WERI-Rb-1 (cell line): Measurements from ENCODE around the gene YKT6.

ENCODE experiments used
- DNase-seq: peaks from one replicate; pipeline ENCODE4 v3.0.0-alpha.2; 2020
- H3K27ac ChIP-seq: fragments of 250-450 bp; sonication (Bioruptor Pico); 2 replicates; pipeline ENCODE4 v1.5.1; 2020; ENCODE audit warnings: mild to moderate bottlenecking, moderate library complexity
- H3K27me3 ChIP-seq: fragments of 250-450 bp; sonication (Bioruptor Pico); 2 replicates; pipeline ENCODE4 v1.5.1; 2021; ENCODE audit warnings: mild to moderate bottlenecking, low read depth, moderate library complexity; ENCODE audit not compliant: insufficient read depth, severe bottlenecking
- H3K36me3 ChIP-seq: fragments of 250-450 bp; sonication (Bioruptor Pico); 2 replicates; pipeline ENCODE4 v1.5.1; 2020; ENCODE audit warnings: mild to moderate bottlenecking, moderate library complexity
- H3K4me3 ChIP-seq: 2 replicates; pipeline ENCODE4 v1.5.1; 2011; ENCODE audit warnings: low read depth, mild to moderate bottlenecking, control low read depth, low read length
- H3K9me3 ChIP-seq: fragments of 250-450 bp; sonication (Bioruptor Pico); 2 replicates; pipeline ENCODE4 v1.5.1; 2021; ENCODE audit warnings: mild to moderate bottlenecking, moderate library complexity; ENCODE audit not compliant: severe bottlenecking
- CTCF ChIP-seq: IDR thresholded peaks from 2 replicates; pipeline ENCODE4 v1.5.1; 2011; ENCODE audit warnings: low read depth, mild to moderate bottlenecking, control low read depth, inconsistent platforms, low read length

YKT6 gene

GRCh38 chr7:44200699-44201461 lies at the start of gene YKT6:
Gene YKT6, plus strand, starts transcription at chr7:44200978. Its CDS starts 158 bp downstream, at chr7:44201136.
- TF ChIP-seq CTCF: peak; percentile 34; the same call in 1 of the 2 replicates
- Histone ChIP-seq H3K4me3 (peak within 1 kb of the TSS; percentile 71), H3K36me3 (peaks cover 23% of the 10 kb centered on the region), H3K27me3 (no peaks in the 10 kb centered on the region), H3K9me3 (no peaks in the 10 kb centered on the region), H3K27ac (peak within 1 kb of the TSS; percentile 76)
- DNase-seq: peak; percentile 96

- no peaks in the 10 kb centered on the region for H3K9me3 ChIP-seq
- no peaks in the 10 kb centered on the region for H3K27me3 ChIP-seq
- no peak for TF ChIP-seq CTCF
- no peak overlapping the region for H3K4me3 ChIP-seq
- H3K27ac ChIP-seq: no peak overlapping the region
- DNase-seq: no peak
- H3K36me3 ChIP-seq: no peaks in the 10 kb centered on the region
These were observed 48.8 kb upstream of the YKT6 start for GRCh38 chr7:44151956-44152355.

GRCh38 chr7:44152971-44153947 lies 47.5 kb upstream of the YKT6 start:
- TF ChIP-seq CTCF: peak; percentile 36; the same call in 1 of the 2 replicates
- H3K27ac ChIP-seq: no peak overlapping the region
- no peaks in the 10 kb centered on the region for H3K36me3 ChIP-seq
- H3K9me3 ChIP-seq: no peaks in the 10 kb centered on the region
- DNase-seq: no peak
- no peaks in the 10 kb centered on the region for H3K27me3 ChIP-seq
- no peak overlapping the region for H3K4me3 ChIP-seq

GRCh38 chr7:44153948-44154335 lies 46.8 kb upstream of the YKT6 start:
- no peak overlapping the region for H3K27ac ChIP-seq
- no peaks in the 10 kb centered on the region for H3K9me3 ChIP-seq
- H3K27me3 ChIP-seq: no peaks in the 10 kb centered on the region
- TF ChIP-seq CTCF: no peak
- no peaks in the 10 kb centered on the region for H3K36me3 ChIP-seq
- H3K4me3 ChIP-seq: no peak overlapping the region
- DNase-seq: no peak

- no peaks in the 10 kb centered on the region for H3K27me3 ChIP-seq
- TF ChIP-seq CTCF: no peak
These were observed 46.1 kb upstream of the YKT6 start for GRCh38 chr7:44154703-44155102.

More at GRCh38 chr7:44154703-44155102, 46.1 kb upstream of the YKT6 start:
- no peaks in the 10 kb centered on the region for H3K36me3 ChIP-seq
- no peaks in the 10 kb centered on the region for H3K9me3 ChIP-seq
- no peak overlapping the region for H3K4me3 ChIP-seq
- no peak overlapping the region for H3K27ac ChIP-seq
- DNase-seq: no peak
